GM19239 (cell line): ENCODE measurements around the gene KRT16.
"Not testable (repeated sequence)": the region's sequence is repeated elsewhere in the genome, so short reads cannot be mapped to it uniquely, and the experiment has no call there.

ENCODE experiments used
- DNase-seq: peaks from one replicate; pipeline ENCODE4 v3.0.0; 2011; ENCODE audit warnings: low spot score; ENCODE audit not compliant: insufficient read length
- FAIRE-seq: peaks from 2 replicates; lab custom pipeline; 2011; peaks lifted over from hg19 to GRCh38; lab: Jason Lieb, UNC

The KRT16 gene

DNA sequence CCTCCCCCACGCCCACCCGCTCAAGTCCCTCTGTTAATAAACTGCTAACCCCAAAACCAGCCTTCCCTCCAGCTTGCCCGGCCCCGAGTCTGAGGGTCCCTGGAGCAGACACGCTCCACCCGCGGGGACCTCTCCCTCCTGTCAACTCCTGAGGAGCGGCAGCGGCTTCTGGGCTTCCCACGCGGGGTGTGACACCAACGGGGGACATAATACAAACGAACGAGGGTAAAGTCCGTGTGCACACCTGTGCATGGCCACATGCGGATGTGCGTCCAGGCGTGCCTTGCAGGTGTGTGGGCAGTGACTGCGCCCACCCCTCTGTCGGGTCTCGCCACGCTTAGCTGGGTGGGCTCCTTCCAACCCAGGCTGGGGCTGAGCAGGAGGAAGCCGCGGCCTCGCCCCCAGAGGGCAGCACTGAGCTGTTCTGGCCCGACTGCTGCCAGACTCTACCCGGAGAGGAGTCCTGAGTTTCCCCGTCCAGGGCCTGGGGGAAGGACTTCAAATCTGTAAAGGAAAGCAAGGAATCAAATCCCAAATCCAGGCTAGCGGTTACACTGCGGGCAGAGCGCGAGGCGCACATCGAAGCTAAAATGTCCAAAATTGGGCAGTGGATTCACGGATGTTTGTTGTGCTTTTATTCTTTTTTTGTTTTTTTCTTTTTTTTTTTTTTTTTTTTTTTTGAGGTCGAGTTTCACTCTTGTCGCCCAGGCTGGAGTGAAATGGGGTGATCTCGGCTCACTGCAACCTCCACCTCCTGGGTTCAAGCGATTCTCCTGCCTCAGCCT lies 36.0 kb upstream of the KRT16 start:
- FAIRE-seq = peak; percentile 93
- peak; percentile 93 for DNase-seq

DNA sequence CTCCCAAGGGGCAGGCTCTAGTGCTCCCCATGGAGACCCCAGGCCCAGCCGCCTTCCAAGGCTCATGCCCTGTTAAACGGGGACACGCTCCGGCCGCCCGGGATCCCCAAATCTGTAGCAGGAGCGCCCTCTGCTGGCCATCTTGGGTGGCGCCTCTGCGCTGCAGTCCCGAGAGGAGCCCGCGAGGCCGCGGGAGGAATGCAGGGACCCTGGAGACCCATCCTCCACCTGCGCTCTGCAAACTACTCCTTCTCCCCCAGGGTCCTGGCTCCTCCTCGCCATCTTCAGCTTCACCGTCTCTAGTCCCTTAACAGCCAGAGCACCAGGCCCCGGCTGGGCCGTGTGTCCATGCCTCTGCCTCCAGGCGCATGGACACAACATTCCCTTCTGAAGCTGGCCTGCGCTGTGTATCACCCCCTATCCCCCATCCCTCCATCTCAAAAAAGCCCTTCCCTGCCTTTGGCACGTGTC lies 35.4 kb upstream of the KRT16 start:
- peak; percentile 11 for FAIRE-seq
- DNase-seq = peak; percentile 92

DNA sequence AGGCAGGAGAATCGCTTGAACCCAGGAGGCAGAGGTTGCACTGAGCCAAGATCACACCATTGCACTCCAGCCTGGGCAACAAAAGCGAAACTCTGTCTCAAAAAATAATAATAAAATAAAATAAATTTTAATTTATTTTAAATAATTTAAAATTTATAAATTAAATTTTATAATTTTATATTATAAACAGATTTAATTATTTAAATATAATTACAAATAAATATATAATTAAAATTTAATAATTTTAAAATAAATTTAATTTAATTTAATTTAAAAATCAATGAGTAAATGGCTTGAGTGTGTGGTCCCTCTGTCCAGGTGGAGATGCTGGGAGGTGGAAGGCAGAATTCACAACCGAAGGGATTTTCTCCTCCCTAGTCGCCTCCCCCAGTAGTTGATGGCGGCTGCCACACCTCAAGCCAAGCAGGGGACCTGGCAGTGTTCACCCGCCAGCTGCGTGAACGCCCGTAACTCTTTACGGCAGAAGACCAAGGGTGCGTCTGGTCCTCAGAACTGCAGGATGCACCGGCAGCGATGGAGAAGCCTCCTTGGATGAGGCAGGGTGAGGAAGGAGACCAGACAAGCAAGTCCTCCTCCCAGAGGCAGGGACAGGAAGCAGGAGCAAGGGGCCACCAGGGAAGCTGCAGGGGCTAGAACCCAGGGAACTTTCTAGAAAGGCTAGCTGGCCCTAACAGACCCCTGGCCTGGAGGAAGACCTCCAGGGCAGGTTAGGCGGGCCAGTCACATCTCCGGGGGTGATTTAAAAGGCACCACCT lies 34.7 kb upstream of the KRT16 start:
- DNase-seq = no peak
- no peak for FAIRE-seq

DNA sequence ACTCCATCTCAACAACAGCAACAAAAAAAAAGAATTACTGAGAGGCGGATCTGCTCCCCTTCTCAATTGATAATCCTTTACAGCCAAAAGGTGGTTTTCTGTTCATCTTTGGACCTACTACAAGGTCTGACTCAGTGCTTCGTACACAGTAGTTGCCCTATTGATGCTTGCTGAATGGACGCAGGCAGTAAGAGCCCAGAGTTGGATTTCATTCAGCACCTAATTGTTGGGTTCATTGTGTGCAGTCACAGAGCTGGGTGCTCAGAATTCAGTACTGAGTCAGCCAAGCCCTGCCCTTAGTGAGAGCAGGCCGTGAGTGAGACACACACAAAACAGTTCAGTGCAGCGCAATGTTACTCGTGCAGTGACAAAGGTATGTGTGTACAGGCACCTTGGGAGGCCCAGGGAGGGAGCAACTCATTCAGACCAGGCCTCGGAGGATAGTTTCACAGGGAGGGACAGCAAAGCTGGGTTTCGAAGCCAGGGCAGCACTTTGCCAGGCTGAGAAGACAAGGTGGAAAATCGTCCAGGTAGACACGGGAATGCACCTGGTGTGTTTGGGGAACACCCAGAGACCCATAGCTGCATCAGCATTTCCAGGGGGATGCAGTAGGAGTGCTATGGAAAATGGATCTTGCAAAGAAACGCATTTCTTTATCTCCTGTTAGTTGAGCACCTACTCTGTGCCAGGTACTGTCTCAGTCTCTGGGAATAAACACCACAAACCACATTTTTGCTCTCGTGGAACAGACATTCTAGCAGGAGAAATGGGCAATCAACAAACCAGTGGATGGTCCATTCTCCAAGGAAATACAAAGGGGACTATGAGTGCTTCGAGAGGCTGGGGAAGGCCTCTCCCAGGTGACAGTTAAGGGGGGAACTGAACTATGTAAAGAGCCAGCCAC lies 29.9 kb upstream of the KRT16 start:
- FAIRE-seq (no peak), DNase-seq (no peak)

DNA sequence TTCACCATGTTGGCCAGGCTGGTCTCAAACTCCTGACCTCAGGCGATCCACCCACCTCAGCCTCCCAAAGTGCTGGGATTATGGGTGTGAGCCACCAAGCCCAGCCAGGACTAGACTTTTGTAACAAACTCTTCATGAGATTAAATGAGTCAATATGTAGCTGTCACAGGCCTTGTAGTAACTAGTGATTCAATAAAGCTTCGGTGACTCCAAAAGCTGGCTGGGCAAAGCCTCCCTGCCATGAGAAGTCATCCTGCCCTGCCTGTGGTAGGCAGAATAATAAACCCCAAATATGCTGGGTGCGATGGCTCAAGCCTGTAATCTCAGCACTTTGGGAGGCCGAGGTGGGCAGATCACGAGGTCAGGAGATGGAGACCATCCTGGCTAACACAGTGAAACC lies 28.0 kb upstream of the KRT16 start:
- DNase-seq, FAIRE-seq: not testable (repeated sequence)

DNA sequence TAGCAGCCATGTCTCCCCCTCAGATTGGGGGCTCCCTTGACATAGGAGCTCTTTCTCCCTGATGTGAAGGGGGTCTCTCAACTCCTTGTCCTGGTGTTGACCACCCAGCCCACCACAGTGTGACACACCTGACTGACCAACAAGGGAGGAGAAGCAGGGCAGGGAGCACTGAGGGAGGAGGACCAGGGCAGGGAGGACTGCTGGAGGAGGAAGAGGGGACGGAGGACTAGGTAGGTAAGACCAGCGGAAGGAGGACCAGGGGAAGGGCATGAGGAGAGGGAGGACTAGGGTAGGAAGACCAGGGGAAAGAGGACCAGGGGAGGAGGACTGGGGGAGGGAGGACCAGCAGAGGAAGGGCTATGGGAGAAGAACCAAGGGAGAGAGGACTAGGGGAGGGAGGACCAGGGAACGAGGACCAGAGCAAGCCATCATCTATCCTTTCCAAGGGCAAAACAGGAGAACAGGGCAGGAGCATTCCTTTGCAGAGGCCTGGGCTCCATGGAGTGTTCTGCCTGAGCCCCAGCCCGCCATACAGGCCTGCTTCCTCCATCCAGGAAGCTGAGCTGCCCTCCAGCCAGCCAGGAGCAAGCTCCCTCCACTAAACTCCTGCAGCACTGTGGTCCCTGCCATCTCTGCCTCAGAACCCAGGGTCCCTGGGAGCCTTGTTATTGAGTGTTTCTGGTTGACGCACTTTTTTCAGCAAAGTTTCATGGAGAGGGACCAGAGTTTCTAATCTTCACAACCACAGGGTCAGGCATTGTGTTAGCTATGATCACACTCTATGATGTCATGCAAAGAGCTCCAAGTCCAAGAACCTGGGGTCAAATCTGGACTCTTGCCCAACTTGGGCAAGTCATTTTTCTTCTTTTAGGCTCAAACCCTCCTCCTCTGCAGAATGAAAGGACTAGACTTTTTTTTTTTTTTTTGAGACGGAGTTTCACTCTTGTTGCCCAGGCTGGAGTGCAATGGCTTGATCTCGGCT lies 27.2 kb upstream of the KRT16 start:
- DNase-seq (no peak), FAIRE-seq (no peak)

DNA sequence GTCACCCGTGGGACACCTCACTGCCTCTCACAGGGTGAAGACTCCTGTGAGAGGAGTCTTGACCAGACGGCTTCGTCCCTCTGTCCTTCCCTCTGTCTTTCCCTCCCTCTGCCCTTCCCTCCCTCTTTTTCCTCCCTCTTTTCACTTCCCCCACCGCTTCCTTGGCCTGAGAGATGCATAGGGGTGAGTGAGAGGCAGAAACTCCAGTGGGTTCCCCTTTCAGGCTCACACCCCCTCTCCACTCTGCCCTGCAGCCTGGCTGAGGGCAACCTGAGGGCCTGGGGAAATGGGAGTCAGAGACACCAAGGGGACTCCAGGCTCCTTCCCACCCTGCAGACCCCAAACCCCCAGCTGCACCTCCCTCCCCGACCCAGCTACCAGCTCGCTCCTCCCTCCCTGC lies 26.4 kb upstream of the KRT16 start:
- FAIRE-seq = no peak
- no peak for DNase-seq

DNA sequence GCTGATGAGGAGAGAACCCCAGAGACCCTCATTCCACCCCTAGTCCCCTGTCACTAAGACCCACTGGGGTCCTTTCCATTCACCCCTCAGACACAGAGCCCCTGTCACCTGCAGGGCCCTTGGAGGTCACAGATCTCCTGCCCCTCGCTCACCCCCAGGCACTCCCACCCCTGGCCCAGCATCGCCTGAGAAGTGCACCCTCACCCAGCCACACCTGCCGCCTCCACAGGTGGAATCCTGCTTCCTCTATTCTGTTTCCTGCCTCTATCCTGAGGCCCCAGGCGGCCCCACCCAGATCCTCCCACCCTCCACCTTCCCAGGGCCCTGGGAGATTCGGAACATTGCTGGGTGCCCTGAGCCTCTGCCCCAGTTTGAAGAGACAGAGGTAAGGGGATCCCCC lies 25.6 kb upstream of the KRT16 start:
- FAIRE-seq = no peak
- DNase-seq = no peak

DNA sequence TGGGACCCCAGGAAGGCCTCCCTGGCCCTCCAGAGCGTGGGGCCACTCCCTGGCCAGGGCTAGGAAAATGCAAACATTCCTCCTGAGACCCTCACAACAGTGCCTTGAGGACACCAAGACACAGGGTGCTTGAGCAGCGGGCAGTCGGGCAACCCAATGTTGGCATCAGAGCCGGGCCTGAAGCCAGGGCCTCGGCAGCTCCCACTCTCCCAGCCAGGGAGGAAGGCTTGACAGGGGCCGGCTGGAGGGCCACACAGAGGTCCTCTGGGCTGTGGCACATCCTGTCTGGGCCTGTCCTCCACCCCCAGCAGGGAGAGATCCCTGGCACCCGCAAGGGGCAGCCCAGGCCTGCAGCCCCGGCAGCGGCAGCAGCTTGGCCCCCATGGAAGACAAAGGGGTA lies 24.1 kb upstream of the KRT16 start:
- FAIRE-seq = no peak

DNA sequence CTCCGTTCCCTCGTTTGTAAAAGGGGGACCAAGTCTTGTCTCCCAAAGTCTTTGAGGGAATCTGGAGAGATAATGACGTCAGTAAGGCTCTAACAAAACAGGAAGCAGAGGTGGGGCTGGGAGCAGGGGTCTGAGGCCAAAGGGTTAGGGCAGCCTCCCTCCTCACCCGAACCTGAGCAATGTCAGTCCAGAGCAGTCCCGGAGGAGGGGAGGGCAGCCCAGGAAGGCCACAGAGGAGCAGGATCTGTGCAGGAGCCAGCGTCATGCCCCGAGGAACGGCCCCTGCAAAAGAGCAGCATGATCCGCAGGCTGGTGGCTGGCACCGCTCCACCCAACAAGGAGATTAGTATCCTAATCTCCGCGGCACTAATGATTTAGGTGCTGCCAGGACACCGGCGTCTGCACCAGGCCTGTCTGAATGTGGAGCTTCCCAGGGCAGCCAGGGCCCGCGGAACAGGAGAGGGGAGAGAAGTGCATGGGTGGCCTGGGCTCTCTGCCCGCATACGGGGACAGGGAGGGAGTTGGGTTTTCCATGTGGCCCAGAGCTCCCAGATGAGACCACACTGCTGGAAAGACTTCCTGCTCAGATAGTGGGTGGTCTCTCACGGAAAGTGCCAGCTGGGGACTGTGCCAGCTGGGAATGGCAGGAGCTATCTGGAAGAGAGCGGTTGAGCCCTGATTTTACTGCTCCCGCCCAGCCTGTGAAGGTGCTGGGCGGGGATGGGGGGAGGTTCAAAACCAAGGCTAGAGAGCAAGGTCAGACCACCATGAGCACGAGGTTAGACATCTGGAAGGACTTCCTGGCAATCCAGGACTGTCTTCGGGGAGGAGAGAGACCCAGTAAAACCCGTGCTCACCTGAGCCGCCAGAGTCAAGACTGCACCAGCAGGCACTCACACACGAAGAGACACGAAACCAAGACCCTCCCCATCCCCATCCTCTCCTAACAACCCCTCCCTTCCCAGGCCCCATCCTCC lies 22.8 kb upstream of the KRT16 start:
- FAIRE-seq (no peak), DNase-seq (no peak)

More for the DNA sequence above, 24.1 kb upstream of the KRT16 start:
- DNase-seq = no peak

DNA sequence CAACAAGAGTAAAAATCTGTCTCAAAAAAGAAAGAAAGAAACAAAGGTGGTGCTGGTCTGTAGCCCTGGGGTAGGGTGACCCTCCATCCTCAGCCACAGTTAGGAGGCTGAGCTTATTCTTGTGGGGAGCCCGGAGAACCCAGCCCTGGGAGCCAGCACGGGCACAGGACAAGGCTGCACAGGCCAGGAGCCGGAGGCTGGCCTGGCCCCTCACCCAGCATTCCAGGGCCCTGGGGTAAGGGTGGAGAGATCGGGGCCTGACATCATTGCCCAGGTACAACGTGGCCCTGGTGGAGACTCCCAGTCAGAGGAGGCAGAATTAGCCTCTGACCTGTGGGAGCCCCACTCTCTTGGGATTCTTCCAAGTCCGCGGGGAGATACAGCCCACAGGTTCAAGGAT lies 22.1 kb upstream of the KRT16 start:
- DNase-seq (no peak), FAIRE-seq (no peak)

DNA sequence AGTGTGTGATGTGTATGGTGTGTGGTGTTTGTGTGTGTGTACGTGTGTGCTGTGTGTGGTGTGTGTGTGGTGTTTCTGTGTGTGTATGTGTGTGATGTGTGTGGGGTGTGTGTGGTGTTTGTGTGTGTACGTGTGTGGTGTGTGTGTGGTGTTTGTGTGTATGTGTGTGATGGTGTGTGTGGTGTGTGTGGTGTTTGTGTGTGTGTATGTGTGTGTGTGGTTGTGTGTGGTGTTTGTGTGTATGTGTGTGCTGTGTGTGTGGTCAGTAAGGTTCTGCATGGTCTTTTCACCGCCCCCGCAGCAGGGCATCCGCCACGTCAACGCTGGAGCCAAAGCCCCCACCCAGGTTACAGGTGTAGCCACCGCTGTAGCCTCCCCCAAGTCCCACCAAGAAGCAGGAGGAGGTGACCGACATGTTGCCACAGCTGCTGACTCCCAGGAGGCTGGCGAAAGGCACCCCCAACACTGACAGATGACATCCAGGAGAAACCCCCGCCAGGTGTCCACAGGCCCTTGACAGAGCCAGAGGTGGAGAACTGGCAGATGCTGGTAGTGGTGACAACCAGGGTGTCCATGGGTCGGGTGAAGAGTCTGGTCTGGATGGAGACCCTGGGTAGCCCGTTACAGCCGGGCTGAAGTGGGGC lies 21.1 kb upstream of the KRT16 start:
- FAIRE-seq (peak; percentile 18), DNase-seq (no peak)

DNA sequence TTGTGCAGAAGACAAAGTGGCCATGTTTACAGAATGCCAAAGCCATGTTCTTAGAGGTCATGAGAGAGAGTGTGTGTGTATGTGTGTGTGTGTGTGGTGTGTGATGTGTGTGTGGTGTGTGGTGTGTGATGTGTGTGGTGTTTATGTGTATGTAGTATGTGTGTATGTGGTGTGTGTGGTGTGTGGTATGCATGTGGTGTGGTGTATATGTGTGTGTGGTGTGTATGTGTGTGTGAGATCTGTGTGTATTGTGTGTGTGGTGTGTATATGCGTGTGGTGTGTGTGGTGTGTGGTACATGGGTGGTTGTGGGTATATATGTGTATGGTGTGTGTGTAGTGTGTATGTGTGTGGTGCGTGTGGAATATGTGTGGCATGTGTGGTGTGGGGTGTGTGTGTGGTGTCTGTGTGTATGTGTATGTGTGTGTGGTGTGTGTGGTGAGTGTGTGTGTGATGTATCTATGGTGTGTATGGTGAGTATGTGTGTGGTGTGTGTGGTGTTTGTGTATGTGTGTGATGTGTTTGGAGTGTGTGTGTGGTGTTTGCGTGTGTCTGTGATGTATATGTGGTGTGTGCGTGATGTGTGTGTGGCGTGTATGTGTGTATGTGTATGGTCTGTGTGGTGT lies 20.0 kb upstream of the KRT16 start:
- FAIRE-seq (no peak), DNase-seq (no peak)

DNA sequence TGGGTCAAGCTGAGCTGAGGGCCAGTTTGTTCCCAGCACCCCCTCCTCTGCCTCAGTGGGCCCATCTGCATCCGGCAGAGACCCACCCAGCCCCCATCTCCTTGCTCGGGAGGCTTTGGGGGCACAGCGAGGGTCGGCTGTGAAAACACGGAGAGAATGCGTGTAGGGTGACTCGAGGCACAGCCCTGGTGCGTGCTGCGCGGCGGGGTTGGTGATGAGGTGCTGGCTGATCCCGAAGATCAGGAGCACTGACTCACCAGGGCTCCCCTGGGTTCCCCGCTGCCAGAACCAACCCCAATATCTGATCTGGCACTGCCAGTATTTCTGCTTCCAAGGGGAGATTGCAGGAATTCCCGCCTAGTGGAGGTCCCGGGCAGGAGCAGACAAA lies 19.3 kb upstream of the KRT16 start:
- no peak for DNase-seq
- no peak for FAIRE-seq

DNA sequence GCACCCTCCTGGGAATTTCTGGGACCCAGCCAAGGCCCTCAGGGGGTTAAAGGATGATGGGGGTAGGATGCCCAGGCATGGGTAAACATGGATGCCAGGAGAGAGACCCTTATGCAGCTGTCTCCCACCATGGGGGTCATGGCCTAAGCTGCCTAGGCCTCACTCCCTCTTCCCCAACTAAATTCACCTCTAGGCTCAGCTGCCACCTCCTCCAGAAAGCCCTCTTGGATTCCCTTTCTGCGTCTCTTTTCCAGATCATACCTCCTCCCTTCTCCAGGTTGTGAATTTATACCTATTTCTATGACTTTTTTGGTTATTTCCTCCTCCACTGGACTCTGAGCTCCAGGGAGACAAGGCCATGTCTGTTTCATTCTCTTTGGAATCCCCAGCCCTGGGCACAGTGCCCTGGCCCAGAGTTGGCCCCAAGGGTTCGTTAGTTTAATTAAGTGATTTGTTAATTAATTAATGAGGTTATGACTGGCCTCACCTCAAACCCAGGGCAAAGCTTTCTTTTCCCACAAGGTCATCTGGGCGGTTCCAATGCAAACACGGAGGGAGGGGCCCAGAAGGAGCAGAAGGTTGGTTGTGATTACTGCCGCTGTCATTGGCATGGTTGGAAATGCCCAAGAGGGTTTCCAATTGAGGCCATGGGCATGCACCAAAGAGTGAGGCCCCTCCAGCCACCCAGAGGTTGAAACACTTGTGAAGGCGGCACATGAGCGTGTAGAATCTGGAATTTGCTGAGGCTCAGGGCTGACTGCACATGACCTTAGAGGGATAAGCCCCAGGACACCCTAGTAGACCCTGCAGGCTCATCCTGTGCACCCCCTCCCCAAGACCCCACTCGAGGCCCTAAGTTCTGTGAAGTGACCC lies 18.7 kb upstream of the KRT16 start:
- DNase-seq (no peak), FAIRE-seq (no peak)
